DND-41 (cell line): Measurements from ENCODE around the gene SH2D1A.

Experiments used
- ATAC-seq: fragments of 200-7000 bp; cut with Tn5 transposase; 3 replicates; pipeline ENCODE4 v1.9.1; 2021; ENCODE audit warnings: low read depth; ENCODE audit not compliant: insufficient read depth
- DNase-seq: peaks from one replicate; pipeline ENCODE4 v3.0.0-alpha.2; 2020
- H2AFZ ChIP-seq: 2 replicates; pipeline ENCODE4 v1.6.0; 2012; ENCODE audit warnings: low read depth, low read length
- H3K27ac ChIP-seq: 2 replicates; pipeline ENCODE4 v1.5.1; 2012; ENCODE audit warnings: low read length, inconsistent platforms
- H3K27me3 ChIP-seq: fragments of 200-600 bp; sonication (generic); 2 replicates; pipeline ENCODE4 v1.6.0; 2012; ENCODE audit warnings: low read length, mild to moderate bottlenecking, inconsistent platforms; ENCODE audit not compliant: insufficient read depth, poor library complexity
- H3K36me3 ChIP-seq: 2 replicates; pipeline ENCODE4 v1.5.1; 2012; ENCODE audit warnings: low read length, inconsistent platforms; ENCODE audit not compliant: insufficient read depth
- H3K4me1 ChIP-seq: 2 replicates; pipeline ENCODE4 v1.5.1; 2012; ENCODE audit warnings: mild to moderate bottlenecking, low read length; ENCODE audit not compliant: insufficient read depth
- H3K4me2 ChIP-seq: 2 replicates; pipeline ENCODE4 v1.6.0; 2012; ENCODE audit warnings: mild to moderate bottlenecking, moderate library complexity, low read length, inconsistent platforms; ENCODE audit not compliant: insufficient read depth
- H3K4me3 ChIP-seq, 2 experiments: fragments of 200-600 bp in 1 of 2; shearing (Covaris generic) in 1 of 2; 2 replicates each; pipeline ENCODE4 v1.5.1; 2012 to 2016; ENCODE audit warnings: inconsistent platforms in 2 of 2, low read length in 2 of 2, mild to moderate bottlenecking in 2 of 2, low read depth in 1 of 2, moderate library complexity in 1 of 2
- H3K79me2 ChIP-seq: 2 replicates; pipeline ENCODE4 v1.6.0; 2012; ENCODE audit warnings: low read length, inconsistent platforms; ENCODE audit not compliant: insufficient read depth
- H3K9ac ChIP-seq: 2 replicates; pipeline ENCODE4 v1.6.0; 2012; ENCODE audit warnings: low read depth, mild to moderate bottlenecking, inconsistent platforms, low read length, moderate library complexity
- H3K9me3 ChIP-seq: 2 replicates; pipeline ENCODE4 v1.5.1; 2012; ENCODE audit warnings: low read length, moderate library complexity, mild to moderate bottlenecking, inconsistent platforms; ENCODE audit not compliant: insufficient read depth, severe bottlenecking
- H4K20me1 ChIP-seq: 2 replicates; pipeline ENCODE4 v1.6.0; 2012; ENCODE audit warnings: low read length; ENCODE audit not compliant: insufficient read depth
- CTCF ChIP-seq: IDR thresholded peaks from 2 replicates; pipeline ENCODE4 v1.5.1; 2012; ENCODE audit warnings: borderline replicate concordance, low read length, moderate library complexity, mild to moderate bottlenecking; ENCODE audit not compliant: poor library complexity, severe bottlenecking; ENCODE audit errors: extremely low read depth
- EZH2 ChIP-seq: IDR thresholded peaks from 3 replicates; pipeline ENCODE4 v1.6.1; 2012; ENCODE audit warnings: borderline replicate concordance, low read depth, mild to moderate bottlenecking, moderate library complexity, low read length, inconsistent platforms; ENCODE audit not compliant: severe bottlenecking

The SH2D1A gene

GRCh38 chrX:124373348-124373747 is 27.0 kb downstream of the SH2D1A start:
- Histone ChIP-seq H3K27me3 (no peaks in the 10 kb centered on the region), H4K20me1 (no peaks in the 10 kb centered on the region), H3K9me3 (no peaks in the 10 kb centered on the region), H3K27ac (no peak overlapping the region), H3K4me2 (no peak overlapping the region), H3K9ac (no peak overlapping the region), H3K36me3 (peaks cover 64% of the 10 kb centered on the region), H2AFZ (no peak overlapping the region), H3K4me3 (no peak overlapping the region), H3K79me2 (peaks cover 24% of the 10 kb centered on the region), H3K4me1 (peaks cover 22% of the 10 kb centered on the region)
- DNase-seq (no peak), ATAC-seq (no peak)
- TF ChIP-seq EZH2 (no peak), CTCF (no peak)

- Histone ChIP-seq H3K9me3 (no peaks in the 10 kb centered on the region), H2AFZ (no peak overlapping the region), H3K79me2 (no peaks in the 10 kb centered on the region), H3K9ac (no peak overlapping the region), H4K20me1 (no peaks in the 10 kb centered on the region), H3K4me2 (no peak overlapping the region), H3K4me1 (peaks cover 59% of the 10 kb centered on the region), H3K27me3 (no peaks in the 10 kb centered on the region), H3K4me3 (no peak overlapping the region), H3K36me3 (peaks cover 13% of the 10 kb centered on the region), H3K27ac (peak overlapping the region; percentile 52)
- DNase-seq: no peak
- no peak for ATAC-seq
- TF ChIP-seq EZH2 (no peak), CTCF (no peak)
These were observed 32.3 kb downstream of the SH2D1A start for GRCh38 chrX:124378643-124379042.

- no peak overlapping the region for H3K4me3 ChIP-seq
- H2AFZ ChIP-seq: no peak overlapping the region
- ATAC-seq (peak; percentile 59), DNase-seq (no peak)
- no peaks in the 10 kb centered on the region for H3K27me3 ChIP-seq
- no peaks in the 10 kb centered on the region for H4K20me1 ChIP-seq
- H3K79me2 ChIP-seq: no peaks in the 10 kb centered on the region
- TF ChIP-seq CTCF (no peak), EZH2 (no peak)
- no peaks in the 10 kb centered on the region for H3K9me3 ChIP-seq
- H3K4me1 ChIP-seq: peaks cover 72% of the 10 kb centered on the region
- H3K36me3 ChIP-seq: peaks cover 11% of the 10 kb centered on the region
- peak overlapping the region; percentile 83 for H3K27ac ChIP-seq
- peak overlapping the region; percentile 30; the same call in 1 of the 2 replicates for H3K9ac ChIP-seq
- H3K4me2 ChIP-seq: peak overlapping the region; percentile 11; the same call in 1 of the 2 replicates
These were observed 37.0 kb downstream of the SH2D1A start for GRCh38 chrX:124383354-124383753.

- Histone ChIP-seq H3K36me3 (peaks cover 11% of the 10 kb centered on the region), H4K20me1 (no peaks in the 10 kb centered on the region), H3K27me3 (no peaks in the 10 kb centered on the region), H3K79me2 (no peaks in the 10 kb centered on the region), H3K4me1 (peaks cover 69% of the 10 kb centered on the region), H2AFZ (no peak overlapping the region), H3K9ac (no peak overlapping the region), H3K9me3 (no peaks in the 10 kb centered on the region), H3K27ac (peak overlapping the region; percentile 65), H3K4me3 (no peak overlapping the region), H3K4me2 (no peak overlapping the region)
- TF ChIP-seq CTCF: no peak
- TF ChIP-seq EZH2: no peak
- no peak for ATAC-seq
- no peak for DNase-seq
These were observed 40.0 kb downstream of the SH2D1A start for GRCh38 chrX:124386401-124386800.
